H9 (cell line): ENCODE data around the gene SLC22A31. TPM values are rescaled to one million over a fixed set of nuclear protein-coding genes. Genes with fewer than 3 reads are reported as not detected.
A peak's percentile ranks its signal among the peaks of the same experiment; 100 is the strongest.

Experiments
- DNase-seq: peaks from one replicate; pipeline ENCODE4 v3.0.0-alpha.2; 2017
- H2AFZ ChIP-seq: one replicate; pipeline ENCODE4 v1.6.1; 2013; ENCODE audit warnings: mild to moderate bottlenecking, low read length, control low read depth, moderate library complexity
- H2AK5ac ChIP-seq: 2 replicates; pipeline ENCODE4 v1.6.1; 2013; ENCODE audit warnings: low read length, control low read depth, mixed read lengths; ENCODE audit not compliant: insufficient read length
- H2BK120ac ChIP-seq: one replicate; pipeline ENCODE4 v1.6.1; 2013; ENCODE audit warnings: low read depth, mild to moderate bottlenecking, low read length, control low read depth, inconsistent platforms; ENCODE audit not compliant: poor library complexity, severe bottlenecking
- H2BK12ac ChIP-seq: 2 replicates; pipeline ENCODE4 v1.6.1; 2013; ENCODE audit warnings: low read length, control low read depth, mixed read lengths, low read depth; ENCODE audit not compliant: insufficient read length
- H2BK15ac ChIP-seq: 2 replicates; pipeline ENCODE4 v1.6.1; 2013; ENCODE audit warnings: low read depth, low read length, control low read depth
- H2BK20ac ChIP-seq: one replicate; pipeline ENCODE4 v1.6.1; 2013; ENCODE audit warnings: low read depth, mild to moderate bottlenecking, low read length, control low read depth, inconsistent platforms; ENCODE audit not compliant: poor library complexity, severe bottlenecking
- H2BK5ac ChIP-seq: 2 replicates; pipeline ENCODE4 v1.6.1; 2013; ENCODE audit warnings: low read length, control low read depth, mixed read lengths; ENCODE audit not compliant: insufficient read length
- H3K14ac ChIP-seq: 2 replicates; pipeline ENCODE4 v1.6.1; 2013; ENCODE audit warnings: low read length, control low read depth; ENCODE audit not compliant: insufficient read depth
- H3K18ac ChIP-seq: 2 replicates; pipeline ENCODE4 v1.6.1; 2013; ENCODE audit warnings: low read depth, mild to moderate bottlenecking, mixed read lengths, low read length, control low read depth; ENCODE audit not compliant: insufficient read length
- H3K23ac ChIP-seq: 2 replicates; pipeline ENCODE4 v1.6.1; 2013; ENCODE audit warnings: low read length, control low read depth, mixed read lengths, low read depth; ENCODE audit not compliant: insufficient read length
- H3K23me2 ChIP-seq: 2 replicates; pipeline ENCODE4 v1.6.1; 2013; ENCODE audit warnings: low read depth, mild to moderate bottlenecking, mixed read lengths, low read length, control low read depth; ENCODE audit not compliant: insufficient read length, poor library complexity, severe bottlenecking
- H3K27ac ChIP-seq: 2 replicates; pipeline ENCODE4 v1.5.1; 2013; ENCODE audit warnings: low read length, control low read depth, mixed read lengths, low read depth; ENCODE audit not compliant: insufficient read length
- H3K27me3 ChIP-seq: 2 replicates; pipeline ENCODE4 v1.6.1; 2013; ENCODE audit warnings: low read length, control low read depth, inconsistent platforms; ENCODE audit not compliant: insufficient read depth
- H3K4ac ChIP-seq: 2 replicates; pipeline ENCODE4 v1.6.1; 2013; ENCODE audit warnings: low read depth, mild to moderate bottlenecking, control low read depth, inconsistent platforms, low read length, moderate library complexity
- H3K4me1 ChIP-seq: 2 replicates; pipeline ENCODE4 v1.6.1; 2013; ENCODE audit warnings: low read length, control low read depth, inconsistent platforms; ENCODE audit not compliant: insufficient read depth
- H3K4me2 ChIP-seq: 2 replicates; pipeline ENCODE4 v1.6.1; 2013; ENCODE audit warnings: low read length, control low read depth, mixed read lengths; ENCODE audit not compliant: insufficient read length, insufficient read depth
- H3K56ac ChIP-seq: 2 replicates; pipeline ENCODE4 v1.6.1; 2013; ENCODE audit warnings: low read depth, mild to moderate bottlenecking, mixed read lengths, low read length, control low read depth; ENCODE audit not compliant: insufficient read length
- H3K79me1 ChIP-seq: 2 replicates; pipeline ENCODE4 v1.6.1; 2013; ENCODE audit warnings: low read depth, mild to moderate bottlenecking, moderate library complexity, low read length, control low read depth, inconsistent platforms; ENCODE audit not compliant: insufficient read depth, poor library complexity, severe bottlenecking
- H3K79me2 ChIP-seq: 2 replicates; pipeline ENCODE4 v1.6.1; 2013; ENCODE audit warnings: low read length, control low read depth, inconsistent platforms; ENCODE audit not compliant: insufficient read depth
- H3K9ac ChIP-seq: 2 replicates; pipeline ENCODE4 v1.6.1; 2013; ENCODE audit warnings: low read length, control low read depth, mixed read lengths; ENCODE audit not compliant: insufficient read length; ENCODE audit errors: extremely low read depth
- H3K9me3 ChIP-seq: one replicate; pipeline ENCODE4 v1.6.1; 2013; ENCODE audit warnings: low read depth, low read length, inconsistent platforms; ENCODE audit not compliant: control insufficient read depth
- H3T11ph ChIP-seq: one replicate; pipeline ENCODE4 v1.6.1; 2013; ENCODE audit warnings: mild to moderate bottlenecking, low read length, control low read depth, inconsistent platforms
- H4K20me1 ChIP-seq: one replicate; pipeline ENCODE4 v1.6.1; 2013; ENCODE audit not compliant: control insufficient read depth, insufficient read length, insufficient read depth
- H4K5ac ChIP-seq: 2 replicates; pipeline ENCODE4 v1.6.1; 2013; ENCODE audit warnings: low read depth, mild to moderate bottlenecking, mixed read lengths, low read length, control low read depth; ENCODE audit not compliant: insufficient read length
- H4K8ac ChIP-seq: replicated peaks from 2 replicates; pipeline ENCODE4 v1.6.1; 2013; ENCODE audit warnings: low read length, control low read depth, mixed read lengths, low read depth; ENCODE audit not compliant: insufficient read length
- H4K91ac ChIP-seq: 2 replicates; pipeline ENCODE4 v1.6.1; 2013; ENCODE audit warnings: low read depth, mild to moderate bottlenecking, moderate library complexity, mixed read lengths, low read length, control low read depth; ENCODE audit not compliant: insufficient read length
- H3K27ac Mint-ChIP-seq, 3 experiments: 2 replicates in 2 of 3; 3 replicates in 1 of 3; pipeline ENCODE4 v1.8.0; 2020 to 2021; ENCODE audit warnings: mixed read lengths in 3 of 3, mild to moderate bottlenecking in 1 of 3, moderate library complexity in 1 of 3
- H3K27me3 Mint-ChIP-seq: 2 replicates; pipeline ENCODE4 v1.8.0; 2021; ENCODE audit warnings: low read depth, mild to moderate bottlenecking, moderate library complexity, mixed read lengths
- H3K36me3 Mint-ChIP-seq, 3 experiments: 2 replicates in 2 of 3; 3 replicates in 1 of 3; pipeline ENCODE4 v1.8.0; 2020 to 2021; ENCODE audit warnings: low read depth in 3 of 3, mixed read lengths in 3 of 3; ENCODE audit not compliant: insufficient read depth in 1 of 3
- H3K4me1 Mint-ChIP-seq, 2 experiments: 2 replicates each; pipeline ENCODE4 v1.8.0; 2020; ENCODE audit warnings: mixed read lengths in 2 of 2
- H3K4me3 Mint-ChIP-seq, 2 experiments: 2 replicates in 1 of 2; 3 replicates in 1 of 2; pipeline ENCODE4 v1.8.0; 2020 to 2021; ENCODE audit warnings: mild to moderate bottlenecking in 2 of 2, mixed read lengths in 2 of 2, moderate library complexity in 1 of 2
- H3K9me3 Mint-ChIP-seq, 2 experiments: 2 replicates in 1 of 2; 3 replicates in 1 of 2; pipeline ENCODE4 v1.8.0; 2020; ENCODE audit warnings: mild to moderate bottlenecking in 2 of 2, mixed read lengths in 2 of 2, moderate library complexity in 1 of 2
- WGBS: extraction: QIAGEN DNeasy Blood & Tissue Kit; methylation state at CpG from one replicate; pipeline ENCODE4 v1.1.7; 2013; ENCODE audit warnings: missing lambda C conversion rate, low lambda C conversion rate, mixed read lengths; ENCODE audit not compliant: insufficient read length; ENCODE audit errors: extremely low coverage; 5-methylcytosine and 5-hydroxymethylcytosine counted together
- total RNA-seq: library from RNA; stranded (reverse); gene quantifications from 2 replicates; pipeline ENCODE4 v1.2.1, GENCODE V29; 2021
- TF ChIP-seq, protein P1 (sequence below): fragments of 200-600 bp; sonication (generic); conservative IDR thresholded peaks from 3 replicates; pipeline ENCODE4 v1.8.0; 2021; ENCODE audit warnings: antibody characterized with exemption, mild to moderate bottlenecking

Gene SLC22A31
- total RNA-seq, 1 experiment from 2014 or later: 7.7 TPM

DNA sequence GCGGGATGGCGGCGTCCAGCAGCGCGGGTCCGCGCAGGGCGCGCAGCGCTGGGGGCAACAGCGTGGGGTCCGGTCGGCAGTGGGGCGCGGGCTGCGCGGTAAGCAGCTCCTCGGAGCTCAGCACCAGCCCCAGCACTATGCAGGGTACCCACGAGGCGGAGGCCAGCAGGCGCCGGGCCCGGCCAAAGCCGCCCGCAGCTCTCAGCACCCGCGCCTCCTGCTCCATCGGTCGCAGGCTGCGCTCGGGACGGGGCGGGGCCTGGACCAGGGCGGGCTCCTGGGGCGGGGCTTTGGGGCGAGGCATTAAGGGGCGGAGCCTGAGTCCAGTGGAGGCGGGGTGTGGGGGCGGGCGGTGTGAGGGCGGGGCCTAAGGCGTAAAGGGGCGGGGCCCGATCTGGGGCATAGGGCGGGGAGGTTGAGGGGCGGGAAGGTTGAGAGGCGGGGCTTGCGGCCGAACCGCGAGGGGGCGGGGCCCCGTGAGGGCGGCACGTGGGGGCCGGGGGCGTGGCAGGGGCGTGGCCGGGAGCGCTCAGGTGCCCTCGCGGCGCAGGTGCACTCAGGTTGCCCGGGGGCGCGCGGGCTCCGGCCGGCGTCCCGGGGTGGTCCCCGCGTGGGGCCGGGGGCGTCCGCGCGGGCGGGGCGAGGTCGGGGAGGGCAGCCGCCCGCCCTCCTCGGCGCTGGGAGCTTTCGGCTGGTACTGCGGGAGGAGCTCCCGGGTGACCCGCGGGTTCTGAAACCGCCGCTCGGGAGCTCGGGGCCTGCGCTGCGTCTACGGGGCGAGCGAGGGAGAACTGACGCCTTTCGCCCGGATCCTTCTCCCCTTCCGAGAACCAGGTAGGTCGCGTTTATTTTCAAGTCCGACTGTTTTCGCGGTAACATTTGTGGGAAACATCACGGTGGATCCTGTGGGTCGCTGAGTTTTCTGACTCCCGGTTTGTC lies 1.4 kb upstream of the SLC22A31 start:
- H3K4me2 ChIP-seq: peak overlapping the region; percentile 60
- H3K56ac ChIP-seq: no peak overlapping the region
- TF ChIP-seq, protein P1, sequence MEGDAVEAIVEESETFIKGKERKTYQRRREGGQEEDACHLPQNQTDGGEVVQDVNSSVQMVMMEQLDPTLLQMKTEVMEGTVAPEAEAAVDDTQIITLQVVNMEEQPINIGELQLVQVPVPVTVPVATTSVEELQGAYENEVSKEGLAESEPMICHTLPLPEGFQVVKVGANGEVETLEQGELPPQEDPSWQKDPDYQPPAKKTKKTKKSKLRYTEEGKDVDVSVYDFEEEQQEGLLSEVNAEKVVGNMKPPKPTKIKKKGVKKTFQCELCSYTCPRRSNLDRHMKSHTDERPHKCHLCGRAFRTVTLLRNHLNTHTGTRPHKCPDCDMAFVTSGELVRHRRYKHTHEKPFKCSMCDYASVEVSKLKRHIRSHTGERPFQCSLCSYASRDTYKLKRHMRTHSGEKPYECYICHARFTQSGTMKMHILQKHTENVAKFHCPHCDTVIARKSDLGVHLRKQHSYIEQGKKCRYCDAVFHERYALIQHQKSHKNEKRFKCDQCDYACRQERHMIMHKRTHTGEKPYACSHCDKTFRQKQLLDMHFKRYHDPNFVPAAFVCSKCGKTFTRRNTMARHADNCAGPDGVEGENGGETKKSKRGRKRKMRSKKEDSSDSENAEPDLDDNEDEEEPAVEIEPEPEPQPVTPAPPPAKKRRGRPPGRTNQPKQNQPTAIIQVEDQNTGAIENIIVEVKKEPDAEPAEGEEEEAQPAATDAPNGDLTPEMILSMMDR: no peak
- H3K18ac ChIP-seq: no peak overlapping the region
- H3T11ph ChIP-seq: no peak overlapping the region
- no peaks in the 10 kb centered on the region for H3K79me1 ChIP-seq
- no peaks in the 10 kb centered on the region for H4K20me1 ChIP-seq
- no peak overlapping the region for H3K9ac ChIP-seq
- H3K9me3 ChIP-seq: no peaks in the 10 kb centered on the region
- H3K79me2 ChIP-seq: no peaks in the 10 kb centered on the region
- no peaks in the 10 kb centered on the region for H3K4me1 ChIP-seq
- no peak overlapping the region for H3K27ac Mint-ChIP-seq
- no peaks in the 10 kb centered on the region; a peak in 1 of 7 replicates for H3K36me3 Mint-ChIP-seq
- peak overlapping the region; percentile 62 to 78 for H3K4me3 Mint-ChIP-seq
- DNase-seq: peak; percentile 89
- H3K4ac ChIP-seq: no peak overlapping the region
- no peak overlapping the region for H2BK5ac ChIP-seq
- no peak overlapping the region for H2BK20ac ChIP-seq
- H3K14ac ChIP-seq: no peak overlapping the region; the same call in 1 of the 2 replicates
- no peak overlapping the region for H2AFZ ChIP-seq
- H2BK120ac ChIP-seq: no peak overlapping the region
- H3K27ac ChIP-seq: no peak overlapping the region
- no peak overlapping the region for H4K5ac ChIP-seq
- H3K23me2 ChIP-seq: peaks cover 8% of the 10 kb centered on the region
- H2AK5ac ChIP-seq: no peak overlapping the region
- no peak overlapping the region for H4K8ac ChIP-seq
- no peak overlapping the region for H3K23ac ChIP-seq
- peaks cover 6 to 11% of the 10 kb centered on the region in 2 experiments; a peak in 2 of 4 replicates for H3K4me1 Mint-ChIP-seq
- no peak overlapping the region for H2BK15ac ChIP-seq
- peaks cover 7% of the 10 kb centered on the region; the same call in 1 of the 2 replicates for H3K27me3 ChIP-seq
- no peak overlapping the region for H4K91ac ChIP-seq
- no peak overlapping the region for H2BK12ac ChIP-seq
- H3K27me3 Mint-ChIP-seq: peaks cover 55% of the 10 kb centered on the region
- no CpG with 5 or more reads among the region's 111 CpGs for WGBS
- peaks cover 5 to 6% of the 10 kb centered on the region in 2 experiments; a peak in 2 of 5 replicates for H3K9me3 Mint-ChIP-seq
